ENCODE measurements around the gene GEMIN7.

DNA sequence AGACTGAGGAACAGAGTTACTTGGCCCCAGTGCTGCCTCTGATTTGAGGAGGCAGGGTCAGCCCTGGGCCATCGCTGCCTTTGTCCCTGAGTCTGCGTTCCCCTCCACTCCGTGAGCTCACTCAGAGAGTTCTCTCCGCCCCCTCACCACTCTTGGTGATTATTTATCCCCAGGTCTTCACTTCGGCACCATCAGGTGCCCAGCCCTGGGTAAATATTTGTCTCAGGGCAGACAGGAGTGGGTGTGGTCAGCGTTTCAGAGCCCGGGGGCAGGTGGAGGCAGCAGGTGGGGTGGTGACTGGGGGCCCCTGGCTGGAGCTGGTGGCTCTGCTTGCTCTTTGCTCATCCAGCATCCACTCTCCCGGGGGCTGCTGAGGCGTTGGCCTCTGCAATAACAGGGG is 34.6 kb downstream of the GEMIN7 start:
- TF ChIP-seq CTCF (IDR thresholded peaks at IDR 0.05 in 8 of 11, conservative IDR thresholded peaks at IDR 0.05 in 3 of 11) (no peak), POLR2A (IDR thresholded peaks at IDR 0.05) (no peak), POLR2AphosphoS5 (IDR thresholded peaks at IDR 0.05) (no peak)

Measured in spleen (tissue), 7 donors.